ENCODE data around the gene TUBGCP2. TPM values are rescaled to one million over a fixed set of nuclear protein-coding genes. Genes with fewer than 3 reads are reported as not detected.
A peak's percentile ranks its signal among the peaks of the same experiment; 100 is the strongest.

Gene TUBGCP2
- total and polyA plus RNA-seq, 2 of the 13 experiments (the other 11 are each of a cell fraction or from before 2014, with no cell fraction given), result 21.3 to 34.5 TPM

GRCh38 chr10:133356549-133357284 lies 48.0 kb upstream of the TUBGCP2 start (continued):
- 0 out of 2 replicates have a peak, but pooled peaks have one; percentile 52 for TF ChIP-seq NRL (CRISPR knock-in tag; IDR thresholded peaks at IDR 0.05; ENCODE audit: borderline replicate concordance)
- no peak for TF ChIP-seq MED1 (CRISPR knock-in tag; IDR thresholded peaks at IDR 0.05)
- TF ChIP-seq RXRB (CRISPR knock-in tag; IDR thresholded peaks at IDR 0.05; ENCODE audit: borderline replicate concordance), result no peak
- no peak for TF ChIP-seq ZEB1 (IDR thresholded peaks at IDR 0.05; ENCODE audit: insufficient replicate concordance, low read depth)
- no peak for TF ChIP-seq MTERF4 (CRISPR knock-in tag; IDR thresholded peaks at IDR 0.05)
- no peak for TF ChIP-seq MAZ (IDR thresholded peaks at IDR 0.05; ENCODE audit: borderline replicate concordance, low read depth, low read length)
- TF ChIP-seq MAZ (CRISPR knock-in tag; IDR thresholded peaks at IDR 0.05; ENCODE audit: low read depth), result no peak
- TF ChIP-seq ZNF883 (CRISPR knock-in tag; IDR thresholded peaks at IDR 0.05; ENCODE audit: not compliant biosample characterization), result no peak
- TF ChIP-seq SAP130 (CRISPR knock-in tag; IDR thresholded peaks at IDR 0.05; ENCODE audit: low read depth), result no peak
- TF ChIP-seq ZNF687 (CRISPR knock-in tag; IDR thresholded peaks at IDR 0.05), result no peak
- TF ChIP-seq KDM5B (CRISPR knock-in tag; IDR thresholded peaks at IDR 0.05; ENCODE audit: borderline replicate concordance), result peak; percentile 26; the same call in 1 of the 2 replicates
- TF ChIP-seq ISX (CRISPR knock-in tag; conservative IDR thresholded peaks at IDR 0.05), result no peak
- no peak for TF ChIP-seq ZNF253 (CRISPR knock-in tag; IDR thresholded peaks at IDR 0.05; ENCODE audit: borderline replicate concordance)
- no peak for TF ChIP-seq SP1 (IDR thresholded peaks at IDR 0.05)
- no peak for TF ChIP-seq SP1 (CRISPR knock-in tag; IDR thresholded peaks at IDR 0.05)
- TF ChIP-seq NR2C2 (CRISPR knock-in tag; IDR thresholded peaks at IDR 0.05; ENCODE audit: borderline replicate concordance), result no peak
- TF ChIP-seq FOXP4 (CRISPR knock-in tag; IDR thresholded peaks at IDR 0.05), result no peak
- TF ChIP-seq ZSCAN30 (CRISPR knock-in tag; IDR thresholded peaks at IDR 0.05), result no peak
- TF ChIP-seq ZNF33B (CRISPR knock-in tag; IDR thresholded peaks at IDR 0.05), result no peak
- TF ChIP-seq REL (CRISPR knock-in tag; conservative IDR thresholded peaks at IDR 0.05), result no peak
- TF ChIP-seq ZNF17 (CRISPR knock-in tag; IDR thresholded peaks at IDR 0.05), result no peak
- TF ChIP-seq ZNF557 (CRISPR knock-in tag; IDR thresholded peaks at IDR 0.05), result no peak
- no peak for TF ChIP-seq ZNF691 (CRISPR knock-in tag; IDR thresholded peaks at IDR 0.05; ENCODE audit: borderline replicate concordance, low read depth)
